ENCODE data around the gene CMSS1.

GRCh38 chr3:99772171-99772570 is 45.5 kb upstream of the CMSS1 start:
- no peak for TF ChIP-seq CTCF (IDR thresholded peaks at IDR 0.05)
- TF ChIP-seq POLR2A (IDR thresholded peaks at IDR 0.05) = no peak
